Measurements from ENCODE around the gene IQCM. TPM values are rescaled to one million over a fixed set of nuclear protein-coding genes. Genes with fewer than 3 reads are reported as not detected.

The IQCM gene
- total RNA-seq, 3 donors from 2014 or later = not detected

DNA sequence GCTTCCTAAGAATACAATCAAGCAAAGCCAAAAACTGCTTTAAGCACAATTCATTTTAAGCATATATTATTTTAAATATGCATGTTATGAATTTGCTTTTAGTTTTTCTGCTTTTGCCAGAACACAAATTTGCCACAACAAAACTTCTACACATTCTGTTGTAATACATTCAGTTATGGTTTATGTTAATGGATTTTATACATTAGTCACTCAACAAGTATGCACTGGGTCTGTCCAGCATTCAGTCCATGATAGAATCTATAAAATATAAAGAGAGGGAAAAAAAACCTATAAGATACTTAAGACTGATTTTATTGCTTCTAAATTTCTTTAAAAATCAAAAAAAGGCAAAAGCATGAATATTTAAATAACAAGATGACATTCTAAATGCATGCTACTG lies 22.2 kb downstream of the IQCM start:
- no peaks in the 10 kb centered on the region for H3K27me3 ChIP-seq
- no peaks in the 10 kb centered on the region for H3K9me3 ChIP-seq
- no peaks in the 10 kb centered on the region for H3K36me3 ChIP-seq
- no peak overlapping the region for H3K4me3 ChIP-seq
- no peak overlapping the region for H3K27ac ChIP-seq
- TF ChIP-seq, protein P1, sequence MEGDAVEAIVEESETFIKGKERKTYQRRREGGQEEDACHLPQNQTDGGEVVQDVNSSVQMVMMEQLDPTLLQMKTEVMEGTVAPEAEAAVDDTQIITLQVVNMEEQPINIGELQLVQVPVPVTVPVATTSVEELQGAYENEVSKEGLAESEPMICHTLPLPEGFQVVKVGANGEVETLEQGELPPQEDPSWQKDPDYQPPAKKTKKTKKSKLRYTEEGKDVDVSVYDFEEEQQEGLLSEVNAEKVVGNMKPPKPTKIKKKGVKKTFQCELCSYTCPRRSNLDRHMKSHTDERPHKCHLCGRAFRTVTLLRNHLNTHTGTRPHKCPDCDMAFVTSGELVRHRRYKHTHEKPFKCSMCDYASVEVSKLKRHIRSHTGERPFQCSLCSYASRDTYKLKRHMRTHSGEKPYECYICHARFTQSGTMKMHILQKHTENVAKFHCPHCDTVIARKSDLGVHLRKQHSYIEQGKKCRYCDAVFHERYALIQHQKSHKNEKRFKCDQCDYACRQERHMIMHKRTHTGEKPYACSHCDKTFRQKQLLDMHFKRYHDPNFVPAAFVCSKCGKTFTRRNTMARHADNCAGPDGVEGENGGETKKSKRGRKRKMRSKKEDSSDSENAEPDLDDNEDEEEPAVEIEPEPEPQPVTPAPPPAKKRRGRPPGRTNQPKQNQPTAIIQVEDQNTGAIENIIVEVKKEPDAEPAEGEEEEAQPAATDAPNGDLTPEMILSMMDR (IDR thresholded peaks at IDR 0.05) = no peak
- TF ChIP-seq POLR2A (IDR thresholded peaks at IDR 0.05) (no peak), POLR2AphosphoS5 (IDR thresholded peaks at IDR 0.05) (no peak)
- no peaks in the 10 kb centered on the region for H3K4me1 ChIP-seq
- intact Hi-C loops (cut with DNase I; ENCODE audit: low total_unique reads) = no loop called here
- DNase-seq (ENCODE audit: low spot score in 2 of 2) = no peak

DNA sequence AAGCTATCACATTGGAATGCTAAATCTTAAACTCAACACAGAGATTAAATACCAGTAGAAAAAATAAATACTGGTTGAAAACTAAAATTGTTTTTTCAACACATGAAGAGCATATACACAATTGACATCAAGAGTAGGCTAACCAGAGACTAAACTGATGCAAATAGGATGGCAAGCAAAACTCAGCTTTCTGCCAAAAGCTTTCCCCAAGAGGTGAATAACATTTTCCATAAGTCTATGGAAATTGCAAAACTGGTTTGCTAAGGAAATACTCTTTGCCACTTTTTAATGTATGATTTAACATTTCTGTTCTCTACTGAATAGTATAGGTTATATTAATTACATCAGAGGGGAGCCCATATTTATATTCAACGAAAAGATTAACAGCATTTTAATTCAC lies 23.8 kb downstream of the IQCM start:
- Histone ChIP-seq H3K36me3 (no peaks in the 10 kb centered on the region), H3K4me1 (no peaks in the 10 kb centered on the region), H3K27ac (no peak overlapping the region), H3K4me3 (no peak overlapping the region), H3K27me3 (no peaks in the 10 kb centered on the region), H3K9me3 (no peaks in the 10 kb centered on the region)
- no peak for DNase-seq (ENCODE audit: low spot score in 2 of 2)
- TF ChIP-seq POLR2AphosphoS5 (IDR thresholded peaks at IDR 0.05) (no peak), POLR2A (IDR thresholded peaks at IDR 0.05) (no peak)
- TF ChIP-seq, protein P1 (IDR thresholded peaks at IDR 0.05) = no peak
- intact Hi-C loops (cut with DNase I; ENCODE audit: low total_unique reads) = no loop called here

DNA sequence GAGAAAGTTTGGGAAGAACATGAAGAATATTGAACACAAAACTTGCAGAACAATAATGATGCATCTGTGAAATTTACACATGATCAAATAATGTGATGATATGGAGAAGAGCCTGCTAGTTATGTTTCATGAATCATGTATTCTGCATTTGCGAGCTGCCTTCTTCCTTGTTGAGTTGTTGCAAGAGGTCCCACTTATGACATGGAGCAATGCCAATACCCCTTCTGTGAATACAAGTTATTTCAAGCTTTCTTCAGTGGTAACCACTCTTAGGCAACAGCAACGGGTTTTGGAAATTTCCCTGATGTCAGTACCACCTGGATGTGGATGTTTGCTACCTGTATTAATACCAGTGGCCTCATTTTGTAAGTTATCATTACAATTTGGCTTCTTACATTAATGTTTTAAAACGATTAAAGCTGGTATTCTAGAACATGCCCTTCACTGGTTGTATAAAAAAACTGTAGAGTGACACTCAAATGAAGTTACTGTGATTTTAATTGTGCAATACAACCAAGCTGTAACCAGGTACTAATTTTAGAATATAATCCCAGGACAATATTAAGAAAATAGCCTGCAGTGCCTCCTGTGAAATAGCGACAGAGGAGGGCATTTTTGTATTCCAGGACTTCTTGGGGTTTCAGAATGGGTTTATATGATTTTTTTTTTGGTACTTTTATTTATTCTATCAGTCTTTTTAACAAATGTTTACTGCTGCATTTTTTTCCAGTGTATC lies 25.3 kb downstream of the IQCM start:
- no peaks in the 10 kb centered on the region for H3K27me3 ChIP-seq
- H3K9me3 ChIP-seq = no peaks in the 10 kb centered on the region
- TF ChIP-seq POLR2A (IDR thresholded peaks at IDR 0.05) = no peak
- no peak for TF ChIP-seq POLR2AphosphoS5 (IDR thresholded peaks at IDR 0.05)
- TF ChIP-seq, protein P1 (IDR thresholded peaks at IDR 0.05) = no peak
- no peaks in the 10 kb centered on the region for H3K36me3 ChIP-seq
- intact Hi-C loops (cut with DNase I; ENCODE audit: low total_unique reads) = no loop called here
- H3K4me1 ChIP-seq = no peaks in the 10 kb centered on the region
- H3K27ac ChIP-seq = no peak overlapping the region
- no peak for DNase-seq (ENCODE audit: low spot score in 2 of 2)
- no peak overlapping the region for H3K4me3 ChIP-seq

DNA sequence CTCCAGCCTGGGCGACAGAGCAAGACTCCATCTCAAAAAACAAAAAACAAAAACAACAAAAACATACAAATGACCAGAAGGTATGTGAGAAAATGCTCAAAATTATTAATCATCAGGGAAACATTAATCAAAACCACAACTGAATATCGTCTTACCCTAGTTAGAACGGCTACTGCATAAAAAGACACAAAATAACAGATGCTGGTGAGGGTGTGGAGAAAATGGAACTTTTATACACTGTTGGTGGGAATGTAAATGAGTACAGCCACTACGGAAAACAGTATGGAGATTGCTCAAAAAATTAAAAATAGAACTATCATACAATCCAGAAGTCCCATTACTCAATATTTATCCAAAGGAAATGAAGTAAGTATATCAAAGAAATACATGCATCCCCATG lies 27.3 kb downstream of the IQCM start:
- no peak for DNase-seq (ENCODE audit: low spot score in 2 of 2)
- Histone ChIP-seq H3K4me3 (no peak overlapping the region), H3K36me3 (no peaks in the 10 kb centered on the region), H3K27ac (no peak overlapping the region), H3K27me3 (no peaks in the 10 kb centered on the region), H3K4me1 (no peaks in the 10 kb centered on the region), H3K9me3 (no peaks in the 10 kb centered on the region)
- TF ChIP-seq, protein P1 (IDR thresholded peaks at IDR 0.05) = no peak
- TF ChIP-seq POLR2AphosphoS5 (IDR thresholded peaks at IDR 0.05) = no peak
- no peak for TF ChIP-seq POLR2A (IDR thresholded peaks at IDR 0.05)
- intact Hi-C loops (cut with DNase I; ENCODE audit: low total_unique reads) = no loop called here

DNA sequence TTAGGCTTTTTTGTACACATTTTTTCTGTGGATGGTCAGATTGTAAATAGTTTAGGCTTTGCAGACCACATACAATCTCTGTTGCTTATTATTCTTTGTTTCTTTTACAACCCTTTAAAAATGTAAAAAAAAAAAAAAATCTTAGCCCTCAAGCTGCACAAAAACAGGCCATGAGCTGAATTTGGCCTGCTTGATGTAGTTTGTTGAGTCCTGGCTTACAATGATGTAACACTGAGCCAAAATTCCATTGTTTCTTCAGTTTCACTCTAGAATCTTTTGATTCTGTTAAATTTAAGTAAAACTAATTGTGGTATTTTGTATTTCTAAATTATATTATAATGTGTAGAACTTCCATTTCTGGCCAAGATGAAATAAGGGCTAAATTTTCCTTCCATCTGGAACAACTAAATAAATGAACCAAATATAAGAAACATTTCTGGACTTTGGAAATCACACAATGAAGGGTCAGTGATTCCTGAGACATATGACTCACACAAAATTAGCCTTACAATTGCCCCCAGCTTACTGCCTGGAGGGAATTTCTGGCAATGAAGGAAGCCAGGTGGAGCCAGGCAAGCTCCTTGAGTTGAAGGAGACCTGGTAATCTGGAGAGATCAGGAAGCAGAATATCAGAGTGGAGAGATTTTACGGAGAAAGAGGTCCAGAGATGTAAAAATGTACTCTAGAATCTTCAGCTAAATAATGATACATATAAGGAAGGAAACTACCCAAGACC lies 29.8 kb downstream of the IQCM start:
- H3K9me3 ChIP-seq = no peaks in the 10 kb centered on the region
- intact Hi-C loops (cut with DNase I; ENCODE audit: low total_unique reads) = no loop called here
- no peak for DNase-seq (ENCODE audit: low spot score in 2 of 2)

More for the DNA sequence above, 29.8 kb downstream of the IQCM start:
- H3K27ac ChIP-seq = no peak overlapping the region
- H3K36me3 ChIP-seq = no peaks in the 10 kb centered on the region
- H3K27me3 ChIP-seq = no peaks in the 10 kb centered on the region
- H3K4me1 ChIP-seq = no peaks in the 10 kb centered on the region
- TF ChIP-seq, protein P1 (IDR thresholded peaks at IDR 0.05) = no peak
- TF ChIP-seq POLR2A (IDR thresholded peaks at IDR 0.05) = no peak
- no peak for TF ChIP-seq POLR2AphosphoS5 (IDR thresholded peaks at IDR 0.05)
- no peak overlapping the region for H3K4me3 ChIP-seq

Measured in breast epithelium (tissue), 4 donors.